Measurements from ENCODE around the gene LRBA.

The LRBA gene

GRCh38 chr4:150242820-150243458 lies 772.1 kb downstream of the LRBA start:
- no peak for DNase-seq (ENCODE audit: low spot score)

- DNase-seq (ENCODE audit: low spot score): no peak
Observed at GRCh38 chr4:150240011-150240410, 775.1 kb downstream of the LRBA start.

- DNase-seq (ENCODE audit: low spot score): no peak
Observed at GRCh38 chr4:150238591-150238990, 776.5 kb downstream of the LRBA start.

GRCh38 chr4:150237110-150237872 lies 777.8 kb downstream of the LRBA start:
- DNase-seq (ENCODE audit: low spot score): no peak

- no peak for DNase-seq (ENCODE audit: low spot score)
Observed at GRCh38 chr4:150236626-150237025, 778.5 kb downstream of the LRBA start.

GRCh38 chr4:150235808-150236271 lies 779.2 kb downstream of the LRBA start:
- DNase-seq (ENCODE audit: low spot score): no peak

GRCh38 chr4:150235317-150235716 lies 779.8 kb downstream of the LRBA start:
- DNase-seq (ENCODE audit: low spot score): no peak

GRCh38 chr4:150234246-150234645 lies 780.8 kb downstream of the LRBA start:
- no peak for DNase-seq (ENCODE audit: low spot score)

- no peak for DNase-seq (ENCODE audit: low spot score)
Observed at GRCh38 chr4:150232029-150232428, 783.1 kb downstream of the LRBA start.

- DNase-seq (ENCODE audit: low spot score): no peak
Observed at GRCh38 chr4:150231107-150231770, 783.8 kb downstream of the LRBA start.

- no peak for DNase-seq (ENCODE audit: low spot score)
Observed at GRCh38 chr4:150230561-150230960, 784.5 kb downstream of the LRBA start.

- DNase-seq (ENCODE audit: low spot score): no peak
Observed at GRCh38 chr4:150229520-150229919, 785.6 kb downstream of the LRBA start.

GRCh38 chr4:150224896-150225591 lies 790.0 kb downstream of the LRBA start:
- DNase-seq (ENCODE audit: low spot score): no peak

- no peak for DNase-seq (ENCODE audit: low spot score)
Observed at GRCh38 chr4:150219841-150220240, 795.2 kb downstream of the LRBA start.

- no peak for DNase-seq (ENCODE audit: low spot score)
Observed at GRCh38 chr4:150218447-150218846, 796.6 kb downstream of the LRBA start.

GRCh38 chr4:150217808-150218207 lies 797.3 kb downstream of the LRBA start:
- DNase-seq (ENCODE audit: low spot score): no peak

GRCh38 chr4:150217192-150217591 lies 797.9 kb downstream of the LRBA start:
- DNase-seq (ENCODE audit: low spot score): no peak

GRCh38 chr4:150216726-150217125 lies 798.4 kb downstream of the LRBA start:
- no peak for DNase-seq (ENCODE audit: low spot score)

- DNase-seq (ENCODE audit: low spot score): no peak
Observed at GRCh38 chr4:150215601-150216000, 799.5 kb downstream of the LRBA start.
